H9 (cell line): ENCODE results near the gene NAGK. TPM values are rescaled to one million over a fixed set of nuclear protein-coding genes. Genes with fewer than 3 reads are reported as not detected.
A peak's percentile ranks its signal among the peaks of the same experiment; 100 is the strongest.
"Not testable (repeated sequence)": the region's sequence is repeated elsewhere in the genome, so short reads cannot be mapped to it uniquely, and the experiment has no call there.

ENCODE experiments used
- DNase-seq: peaks from one replicate; pipeline ENCODE4 v3.0.0-alpha.2; 2017
- H2AFZ ChIP-seq: one replicate; pipeline ENCODE4 v1.6.1; 2013; ENCODE audit warnings: mild to moderate bottlenecking, low read length, control low read depth, moderate library complexity
- H2AK5ac ChIP-seq: 2 replicates; pipeline ENCODE4 v1.6.1; 2013; ENCODE audit warnings: low read length, control low read depth, mixed read lengths; ENCODE audit not compliant: insufficient read length
- H2BK120ac ChIP-seq: one replicate; pipeline ENCODE4 v1.6.1; 2013; ENCODE audit warnings: low read depth, mild to moderate bottlenecking, low read length, control low read depth, inconsistent platforms; ENCODE audit not compliant: poor library complexity, severe bottlenecking
- H2BK12ac ChIP-seq: 2 replicates; pipeline ENCODE4 v1.6.1; 2013; ENCODE audit warnings: low read length, control low read depth, mixed read lengths, low read depth; ENCODE audit not compliant: insufficient read length
- H2BK15ac ChIP-seq: 2 replicates; pipeline ENCODE4 v1.6.1; 2013; ENCODE audit warnings: low read depth, low read length, control low read depth
- H2BK20ac ChIP-seq: one replicate; pipeline ENCODE4 v1.6.1; 2013; ENCODE audit warnings: low read depth, mild to moderate bottlenecking, low read length, control low read depth, inconsistent platforms; ENCODE audit not compliant: poor library complexity, severe bottlenecking
- H2BK5ac ChIP-seq: 2 replicates; pipeline ENCODE4 v1.6.1; 2013; ENCODE audit warnings: low read length, control low read depth, mixed read lengths; ENCODE audit not compliant: insufficient read length
- H3K14ac ChIP-seq: 2 replicates; pipeline ENCODE4 v1.6.1; 2013; ENCODE audit warnings: low read length, control low read depth; ENCODE audit not compliant: insufficient read depth
- H3K18ac ChIP-seq: 2 replicates; pipeline ENCODE4 v1.6.1; 2013; ENCODE audit warnings: low read depth, mild to moderate bottlenecking, mixed read lengths, low read length, control low read depth; ENCODE audit not compliant: insufficient read length
- H3K23ac ChIP-seq: 2 replicates; pipeline ENCODE4 v1.6.1; 2013; ENCODE audit warnings: low read length, control low read depth, mixed read lengths, low read depth; ENCODE audit not compliant: insufficient read length
- H3K23me2 ChIP-seq: 2 replicates; pipeline ENCODE4 v1.6.1; 2013; ENCODE audit warnings: low read depth, mild to moderate bottlenecking, mixed read lengths, low read length, control low read depth; ENCODE audit not compliant: insufficient read length, poor library complexity, severe bottlenecking
- H3K27ac ChIP-seq: 2 replicates; pipeline ENCODE4 v1.5.1; 2013; ENCODE audit warnings: low read length, control low read depth, mixed read lengths, low read depth; ENCODE audit not compliant: insufficient read length
- H3K27me3 ChIP-seq: 2 replicates; pipeline ENCODE4 v1.6.1; 2013; ENCODE audit warnings: low read length, control low read depth, inconsistent platforms; ENCODE audit not compliant: insufficient read depth
- H3K4ac ChIP-seq: 2 replicates; pipeline ENCODE4 v1.6.1; 2013; ENCODE audit warnings: low read depth, mild to moderate bottlenecking, control low read depth, inconsistent platforms, low read length, moderate library complexity
- H3K4me1 ChIP-seq: 2 replicates; pipeline ENCODE4 v1.6.1; 2013; ENCODE audit warnings: low read length, control low read depth, inconsistent platforms; ENCODE audit not compliant: insufficient read depth
- H3K4me2 ChIP-seq: 2 replicates; pipeline ENCODE4 v1.6.1; 2013; ENCODE audit warnings: low read length, control low read depth, mixed read lengths; ENCODE audit not compliant: insufficient read length, insufficient read depth
- H3K56ac ChIP-seq: 2 replicates; pipeline ENCODE4 v1.6.1; 2013; ENCODE audit warnings: low read depth, mild to moderate bottlenecking, mixed read lengths, low read length, control low read depth; ENCODE audit not compliant: insufficient read length
- H3K79me1 ChIP-seq: 2 replicates; pipeline ENCODE4 v1.6.1; 2013; ENCODE audit warnings: low read depth, mild to moderate bottlenecking, moderate library complexity, low read length, control low read depth, inconsistent platforms; ENCODE audit not compliant: insufficient read depth, poor library complexity, severe bottlenecking
- H3K79me2 ChIP-seq: 2 replicates; pipeline ENCODE4 v1.6.1; 2013; ENCODE audit warnings: low read length, control low read depth, inconsistent platforms; ENCODE audit not compliant: insufficient read depth
- H3K9ac ChIP-seq: 2 replicates; pipeline ENCODE4 v1.6.1; 2013; ENCODE audit warnings: low read length, control low read depth, mixed read lengths; ENCODE audit not compliant: insufficient read length; ENCODE audit errors: extremely low read depth
- H3K9me3 ChIP-seq: one replicate; pipeline ENCODE4 v1.6.1; 2013; ENCODE audit warnings: low read depth, low read length, inconsistent platforms; ENCODE audit not compliant: control insufficient read depth
- H3T11ph ChIP-seq: one replicate; pipeline ENCODE4 v1.6.1; 2013; ENCODE audit warnings: mild to moderate bottlenecking, low read length, control low read depth, inconsistent platforms
- H4K20me1 ChIP-seq: one replicate; pipeline ENCODE4 v1.6.1; 2013; ENCODE audit not compliant: control insufficient read depth, insufficient read length, insufficient read depth
- H4K5ac ChIP-seq: 2 replicates; pipeline ENCODE4 v1.6.1; 2013; ENCODE audit warnings: low read depth, mild to moderate bottlenecking, mixed read lengths, low read length, control low read depth; ENCODE audit not compliant: insufficient read length
- H4K8ac ChIP-seq: replicated peaks from 2 replicates; pipeline ENCODE4 v1.6.1; 2013; ENCODE audit warnings: low read length, control low read depth, mixed read lengths, low read depth; ENCODE audit not compliant: insufficient read length
- H4K91ac ChIP-seq: 2 replicates; pipeline ENCODE4 v1.6.1; 2013; ENCODE audit warnings: low read depth, mild to moderate bottlenecking, moderate library complexity, mixed read lengths, low read length, control low read depth; ENCODE audit not compliant: insufficient read length
- H3K27ac Mint-ChIP-seq, 3 experiments: 2 replicates in 2 of 3; 3 replicates in 1 of 3; pipeline ENCODE4 v1.8.0; 2020 to 2021; ENCODE audit warnings: mixed read lengths in 3 of 3, mild to moderate bottlenecking in 1 of 3, moderate library complexity in 1 of 3
- H3K27me3 Mint-ChIP-seq: 2 replicates; pipeline ENCODE4 v1.8.0; 2021; ENCODE audit warnings: low read depth, mild to moderate bottlenecking, moderate library complexity, mixed read lengths
- H3K36me3 Mint-ChIP-seq, 3 experiments: 2 replicates in 2 of 3; 3 replicates in 1 of 3; pipeline ENCODE4 v1.8.0; 2020 to 2021; ENCODE audit warnings: low read depth in 3 of 3, mixed read lengths in 3 of 3; ENCODE audit not compliant: insufficient read depth in 1 of 3
- H3K4me1 Mint-ChIP-seq, 2 experiments: 2 replicates each; pipeline ENCODE4 v1.8.0; 2020; ENCODE audit warnings: mixed read lengths in 2 of 2
- H3K4me3 Mint-ChIP-seq, 2 experiments: 2 replicates in 1 of 2; 3 replicates in 1 of 2; pipeline ENCODE4 v1.8.0; 2020 to 2021; ENCODE audit warnings: mild to moderate bottlenecking in 2 of 2, mixed read lengths in 2 of 2, moderate library complexity in 1 of 2
- H3K9me3 Mint-ChIP-seq, 2 experiments: 2 replicates in 1 of 2; 3 replicates in 1 of 2; pipeline ENCODE4 v1.8.0; 2020; ENCODE audit warnings: mild to moderate bottlenecking in 2 of 2, mixed read lengths in 2 of 2, moderate library complexity in 1 of 2
- CTCF ChIP-seq: fragments of 200-600 bp; sonication (generic); conservative IDR thresholded peaks from 3 replicates; pipeline ENCODE4 v1.8.0; 2021; ENCODE audit warnings: antibody characterized with exemption, mild to moderate bottlenecking
- WGBS: extraction: QIAGEN DNeasy Blood & Tissue Kit; methylation state at CpG from one replicate; pipeline ENCODE4 v1.1.7; 2013; ENCODE audit warnings: missing lambda C conversion rate, low lambda C conversion rate, mixed read lengths; ENCODE audit not compliant: insufficient read length; ENCODE audit errors: extremely low coverage; 5-methylcytosine and 5-hydroxymethylcytosine counted together
- long read RNA-seq: library from polyadenylated mRNA; unstranded; transcript quantifications from one replicate; pipeline ENCODE4 v2.0.0, GENCODE V29; 2020
- total RNA-seq: library from RNA; stranded (reverse); gene quantifications from 2 replicates; pipeline ENCODE4 v1.2.1, GENCODE V29; 2021

NAGK gene
- total RNA-seq = 74.4 and 75.1 TPM in 2 replicates
- long read RNA-seq, transcript NAGK-229 (10 exons, 1,801 nt) = major isoform, 88 of 123 reads
- long read RNA-seq, transcript NAGK-202 (9 exons, 2,343 nt) = minor isoform, 5 of 123 reads
- long read RNA-seq, partial matches to known transcripts = 2 of 123 reads
- long read RNA-seq, other reads (novel, unspliced or antisense) = 24 of 123 reads

GRCh38 chr2:71068218-71069035 lies at the start of gene NAGK:
Gene NAGK (plus strand): TSS chr2:71068648. CDS start chr2:71068684, 36 bp downstream.
- DNase-seq = peak; percentile 97

DNA sequence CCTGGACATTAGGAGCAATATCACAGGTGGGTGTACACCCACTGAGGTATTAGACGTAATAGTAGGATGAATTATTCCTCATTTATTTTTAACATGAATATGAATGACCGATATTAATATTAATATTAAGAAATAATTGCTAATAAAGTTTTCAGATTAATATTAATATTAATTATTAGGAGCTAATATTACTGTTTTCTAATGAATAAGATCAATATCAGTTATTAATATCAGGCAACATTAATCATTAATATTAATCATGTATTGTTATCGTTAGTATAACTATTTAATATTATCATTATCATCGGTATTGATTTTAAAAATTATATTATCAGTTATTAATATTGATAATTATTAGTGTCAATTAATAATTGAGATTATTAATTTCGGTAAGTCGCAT lies 48.5 kb upstream of the NAGK start:
- WGBS = no CpG with 5 or more reads among the region's 6 CpGs
- H3K14ac ChIP-seq, H3K4me1 ChIP-seq, H3K4ac ChIP-seq, H3K27me3 Mint-ChIP-seq, H3K9me3 ChIP-seq, H3K27ac Mint-ChIP-seq, H3K36me3 Mint-ChIP-seq, DNase-seq, H3K4me2 ChIP-seq, H2BK15ac ChIP-seq, H3K23ac ChIP-seq, H4K91ac ChIP-seq, H3T11ph ChIP-seq, H4K20me1 ChIP-seq, H3K27me3 ChIP-seq, H3K27ac ChIP-seq, H2AK5ac ChIP-seq, H3K79me2 ChIP-seq, H3K4me3 Mint-ChIP-seq, H2BK120ac ChIP-seq, H4K5ac ChIP-seq, H3K18ac ChIP-seq, H3K79me1 ChIP-seq, H3K9me3 Mint-ChIP-seq, H2BK20ac ChIP-seq, H2BK5ac ChIP-seq, H2AFZ ChIP-seq, H3K9ac ChIP-seq, H3K56ac ChIP-seq, H2BK12ac ChIP-seq, H3K23me2 ChIP-seq, H4K8ac ChIP-seq: not testable (repeated sequence)
- H3K4me1 Mint-ChIP-seq = peaks cover 10 to 20% of the 10 kb centered on the region in 2 experiments

More at GRCh38 chr2:71068218-71069035, at the start of gene NAGK:
- H3K36me3 Mint-ChIP-seq = peaks cover 2 to 28% (median 11%) of the 10 kb centered on the region in 3 experiments; a peak in 5 of 7 replicates
- no peak within 1 kb of the TSS for H2BK12ac ChIP-seq
- no peaks in the 10 kb centered on the region for H3K79me1 ChIP-seq
- no peak within 1 kb of the TSS for H2AFZ ChIP-seq
- H3K18ac ChIP-seq = peak within 1 kb of the TSS; percentile 82
- WGBS = no CpG with 5 or more reads among the region's 66 CpGs
- peaks cover 5% of the 10 kb centered on the region; the same call in 1 of the 2 replicates for H3K4me1 ChIP-seq
- no peak within 1 kb of the TSS for H3K27ac ChIP-seq
- H4K91ac ChIP-seq = no peak within 1 kb of the TSS
- H3K14ac ChIP-seq = peak within 1 kb of the TSS; percentile 69
- H3K4ac ChIP-seq = no peak within 1 kb of the TSS
- peak within 1 kb of the TSS; percentile 85 for H3K4me2 ChIP-seq
- no peak within 1 kb of the TSS for H3K56ac ChIP-seq
- 0 out of 2 replicates have a peak, but pooled peaks cover 2% of the 10 kb centered on the region for H3K79me2 ChIP-seq
- H3K27me3 ChIP-seq = no peaks in the 10 kb centered on the region
- H3K27ac Mint-ChIP-seq = peak within 1 kb of the TSS; percentile 94 to 96 (median 96)
- TF ChIP-seq CTCF = no peak
- H3K23ac ChIP-seq = no peak within 1 kb of the TSS
- H3K9me3 ChIP-seq = no peaks in the 10 kb centered on the region
- H3K4me1 Mint-ChIP-seq = peaks cover 18 to 26% of the 10 kb centered on the region in 2 experiments
- H4K8ac ChIP-seq = no peak within 1 kb of the TSS
- no peak within 1 kb of the TSS for H2BK5ac ChIP-seq
- H3K23me2 ChIP-seq = peaks cover 18% of the 10 kb centered on the region
- H3K9me3 Mint-ChIP-seq = no peaks in the 10 kb centered on the region
- H3K27me3 Mint-ChIP-seq = no peaks in the 10 kb centered on the region; the same call in none of the 2 replicates
- H4K5ac ChIP-seq = no peak within 1 kb of the TSS
- no peak within 1 kb of the TSS for H2BK20ac ChIP-seq
- no peak within 1 kb of the TSS for H2AK5ac ChIP-seq
- H3K9ac ChIP-seq = peak within 1 kb of the TSS; percentile 72
- H4K20me1 ChIP-seq = no peaks in the 10 kb centered on the region
- H2BK120ac ChIP-seq = no peak within 1 kb of the TSS
- no peak within 1 kb of the TSS for H2BK15ac ChIP-seq
- H3K4me3 Mint-ChIP-seq = peak within 1 kb of the TSS; percentile 94 to 96
- no peak within 1 kb of the TSS for H3T11ph ChIP-seq
